GM19395 (cell line): ENCODE measurements around the gene RBM4B.
"Not testable (repeated sequence)": the region's sequence is repeated elsewhere in the genome, so short reads cannot be mapped to it uniquely, and the experiment has no call there.

Source experiments
- ATAC-seq: cut with Tn5 transposase; IDR thresholded peaks from one replicate; pipeline ENCODE4 v1.9.1; 2021; ENCODE audit warnings: mild to moderate bottlenecking, moderate library complexity; ENCODE audit not compliant: unreplicated experiment

The RBM4B gene, protein sequence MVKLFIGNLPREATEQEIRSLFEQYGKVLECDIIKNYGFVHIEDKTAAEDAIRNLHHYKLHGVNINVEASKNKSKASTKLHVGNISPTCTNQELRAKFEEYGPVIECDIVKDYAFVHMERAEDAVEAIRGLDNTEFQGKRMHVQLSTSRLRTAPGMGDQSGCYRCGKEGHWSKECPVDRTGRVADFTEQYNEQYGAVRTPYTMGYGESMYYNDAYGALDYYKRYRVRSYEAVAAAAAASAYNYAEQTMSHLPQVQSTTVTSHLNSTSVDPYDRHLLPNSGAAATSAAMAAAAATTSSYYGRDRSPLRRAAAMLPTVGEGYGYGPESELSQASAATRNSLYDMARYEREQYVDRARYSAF

DNA sequence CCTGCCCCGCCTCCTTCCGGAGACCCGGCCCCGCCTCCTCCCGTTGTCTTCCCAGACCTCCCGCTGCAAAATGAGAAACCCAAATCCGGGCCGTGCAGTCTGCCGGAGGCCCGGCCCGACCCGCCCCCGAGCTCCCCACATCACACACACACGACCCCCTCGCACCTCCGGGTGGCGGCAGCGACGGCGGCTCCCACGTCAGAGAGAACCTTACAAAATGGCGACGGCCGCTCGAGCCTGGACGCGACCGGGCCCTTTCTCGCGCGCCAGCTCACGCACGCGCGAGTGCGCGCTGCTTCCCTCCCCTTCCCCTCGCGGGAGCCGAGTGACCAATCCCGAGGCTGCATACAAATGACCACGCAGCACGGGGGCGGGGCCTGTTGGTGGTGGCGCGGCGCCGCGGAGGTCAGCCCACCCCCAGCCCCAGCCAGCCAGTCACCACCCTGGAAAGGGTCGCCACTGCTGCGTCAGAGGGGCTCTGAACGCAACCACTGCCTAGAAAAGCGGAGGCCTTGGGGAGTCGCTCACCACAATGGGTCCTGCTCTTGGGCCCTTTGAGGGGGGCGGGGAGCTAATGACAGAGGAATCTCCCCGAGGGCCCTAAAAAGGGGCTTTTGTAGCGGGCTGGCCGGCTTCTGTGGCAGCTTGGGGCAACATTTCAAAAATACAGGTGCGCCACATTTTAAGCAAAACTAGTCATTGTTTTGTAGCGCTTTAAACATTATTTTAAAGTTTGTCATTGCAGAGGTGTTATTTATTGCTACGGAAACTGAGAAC is at the start of gene RBM4B:
Gene RBM4B (minus strand): TSS at position 289 of the 777 bp plus-strand sequence. CDS start 808 bp downstream, outside the sequence.
- ATAC-seq: peak; percentile 80

DNA sequence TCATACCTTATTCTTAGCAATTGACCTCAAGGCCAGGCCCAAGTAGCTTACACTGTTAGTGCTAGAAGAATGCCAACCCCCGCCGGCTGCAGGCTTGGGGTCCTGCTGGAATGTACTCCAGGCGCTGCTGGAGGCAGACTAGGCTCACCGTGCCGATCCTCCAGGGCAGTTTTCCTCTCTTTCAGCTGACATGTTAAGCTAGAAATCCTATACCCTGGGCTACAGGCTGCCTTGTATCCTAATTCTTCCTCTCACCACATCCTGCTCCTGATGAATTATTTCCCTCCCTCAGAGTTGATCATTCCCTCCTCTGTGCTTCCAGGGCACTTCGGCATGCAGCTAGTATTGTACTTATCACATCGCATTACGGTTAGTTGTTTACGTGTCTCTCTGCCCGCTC is 48.0 kb upstream of the RBM4B start:
- no peak for ATAC-seq

DNA sequence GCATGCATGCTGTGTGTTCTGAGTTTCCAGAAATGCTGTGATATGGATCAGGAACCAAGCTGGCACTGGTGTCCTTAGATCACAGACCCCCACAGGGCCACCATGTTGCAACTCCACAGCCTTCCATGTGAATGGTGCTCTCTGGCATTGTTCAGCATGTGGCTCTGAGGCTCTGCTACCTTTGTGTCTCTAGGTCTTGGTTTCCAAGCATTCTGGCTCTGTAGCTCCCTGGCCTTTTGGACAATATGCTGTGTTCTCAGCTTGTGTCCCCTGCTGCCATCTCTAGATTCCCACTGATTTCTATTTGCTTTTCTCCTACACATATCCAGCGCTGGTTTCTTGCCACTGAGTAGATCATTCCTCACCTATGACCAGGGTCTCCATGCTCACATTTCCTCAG is 47.4 kb upstream of the RBM4B start:
- no peak for ATAC-seq

DNA sequence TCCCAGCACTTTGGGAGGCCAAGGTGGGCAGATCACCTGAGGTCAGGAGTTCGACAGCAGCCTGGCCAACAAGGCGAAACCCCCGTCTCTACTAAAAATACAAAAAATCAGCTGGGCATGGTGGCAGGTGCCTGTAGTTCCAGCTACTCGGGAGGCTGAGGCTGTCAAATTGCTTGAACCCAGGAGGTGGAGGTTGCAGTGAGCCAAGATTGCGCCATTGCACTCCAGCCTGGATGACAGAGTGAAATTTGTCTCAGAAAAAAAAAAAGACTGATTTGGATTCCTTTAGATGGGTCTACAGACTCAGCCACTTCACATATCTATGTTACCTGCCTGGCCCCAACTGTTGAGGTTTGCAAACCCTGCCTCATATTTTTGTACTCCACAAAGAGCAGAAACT is 46.5 kb upstream of the RBM4B start:
- not testable (repeated sequence) for ATAC-seq

DNA sequence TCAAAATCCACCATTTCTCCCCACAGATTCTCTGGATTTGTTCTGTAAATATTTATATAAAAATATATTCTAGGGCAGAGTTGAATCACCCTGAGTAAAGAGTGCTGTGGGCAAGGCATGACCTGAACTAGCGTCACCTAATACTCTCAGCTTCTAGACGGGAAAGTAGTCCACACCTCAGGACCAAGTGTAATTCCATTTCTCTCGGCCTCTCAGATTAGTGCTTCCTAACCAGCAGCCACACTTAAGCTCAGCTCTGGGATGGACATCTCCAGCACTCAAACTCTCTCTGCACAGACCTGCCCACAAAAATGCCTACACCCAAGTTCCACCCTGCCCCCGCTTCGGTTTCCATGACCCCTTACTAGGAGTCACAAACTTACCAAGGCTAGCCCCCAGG is 46.0 kb upstream of the RBM4B start:
- ATAC-seq: no peak

- ATAC-seq: no peak
Observed at GRCh38 chr11:66722745-66723651, 45.3 kb upstream of the RBM4B start.

- no peak for ATAC-seq
Observed at GRCh38 chr11:66721939-66722338, 44.3 kb upstream of the RBM4B start.

GRCh38 chr11:66720899-66721470 is 43.3 kb upstream of the RBM4B start:
- ATAC-seq: no peak

GRCh38 chr11:66720223-66720898 is 42.7 kb upstream of the RBM4B start:
- no peak for ATAC-seq

GRCh38 chr11:66719111-66719872 is 41.6 kb upstream of the RBM4B start:
- ATAC-seq: no peak

GRCh38 chr11:66718320-66718971 is 40.8 kb upstream of the RBM4B start:
- no peak for ATAC-seq

DNA sequence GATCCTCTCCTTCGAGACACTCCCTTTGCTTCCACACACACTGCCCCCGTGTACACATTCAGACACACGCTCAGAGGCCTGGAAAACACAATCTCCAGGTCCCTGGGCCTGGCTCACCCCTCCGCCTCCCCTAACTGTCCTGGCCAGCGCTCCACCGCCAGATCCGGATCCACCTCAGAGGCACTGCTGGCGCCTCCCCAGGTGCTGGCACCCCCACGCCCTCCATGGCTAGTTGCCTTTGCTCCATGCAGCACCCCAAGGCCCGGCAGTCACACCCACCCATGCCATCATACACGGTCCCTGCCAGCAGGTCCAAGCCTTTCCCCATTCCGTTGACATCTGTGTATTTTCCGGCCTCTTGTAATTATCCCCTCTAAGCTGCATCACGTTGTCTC is 40.2 kb upstream of the RBM4B start:
- no peak for ATAC-seq

GRCh38 chr11:66716996-66717395 is 39.3 kb upstream of the RBM4B start:
- no peak for ATAC-seq

- no peak for ATAC-seq
Observed at GRCh38 chr11:66715346-66716085, 37.8 kb upstream of the RBM4B start.

DNA sequence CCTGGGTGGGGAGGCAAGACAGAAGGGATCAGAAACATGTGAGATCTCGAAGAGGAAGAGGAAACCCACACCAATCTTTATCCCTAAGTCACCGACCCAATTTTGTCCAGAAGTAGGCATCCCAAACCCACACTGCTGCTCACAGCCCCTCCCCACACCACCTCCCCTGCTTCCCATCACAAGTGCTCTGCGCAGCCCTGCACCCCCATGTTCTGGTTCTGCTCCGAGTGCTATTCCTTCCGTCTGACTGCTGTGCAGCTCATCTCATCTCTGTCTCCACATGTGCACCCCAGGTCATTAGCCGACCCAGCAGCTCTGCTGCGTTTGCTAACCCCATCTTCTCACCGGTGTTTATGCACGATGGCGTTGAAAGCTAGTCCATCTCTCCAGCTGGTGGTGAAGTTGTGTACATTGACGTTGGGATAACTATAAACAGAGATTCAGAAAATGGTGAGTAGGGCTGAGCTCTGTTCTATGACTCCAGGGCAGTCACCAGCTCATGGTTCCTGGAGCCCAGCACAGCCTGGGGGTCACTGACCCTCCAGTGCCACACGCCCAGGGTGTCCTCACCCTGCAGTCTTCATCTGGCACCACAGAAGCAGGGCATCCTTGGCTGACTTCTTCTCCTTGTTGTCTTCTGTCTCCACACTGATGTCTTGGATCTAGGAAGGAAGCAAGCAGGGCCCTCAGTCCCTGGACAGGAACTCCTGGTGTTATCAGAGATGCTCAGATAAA is 36.2 kb upstream of the RBM4B start:
- ATAC-seq: no peak

DNA sequence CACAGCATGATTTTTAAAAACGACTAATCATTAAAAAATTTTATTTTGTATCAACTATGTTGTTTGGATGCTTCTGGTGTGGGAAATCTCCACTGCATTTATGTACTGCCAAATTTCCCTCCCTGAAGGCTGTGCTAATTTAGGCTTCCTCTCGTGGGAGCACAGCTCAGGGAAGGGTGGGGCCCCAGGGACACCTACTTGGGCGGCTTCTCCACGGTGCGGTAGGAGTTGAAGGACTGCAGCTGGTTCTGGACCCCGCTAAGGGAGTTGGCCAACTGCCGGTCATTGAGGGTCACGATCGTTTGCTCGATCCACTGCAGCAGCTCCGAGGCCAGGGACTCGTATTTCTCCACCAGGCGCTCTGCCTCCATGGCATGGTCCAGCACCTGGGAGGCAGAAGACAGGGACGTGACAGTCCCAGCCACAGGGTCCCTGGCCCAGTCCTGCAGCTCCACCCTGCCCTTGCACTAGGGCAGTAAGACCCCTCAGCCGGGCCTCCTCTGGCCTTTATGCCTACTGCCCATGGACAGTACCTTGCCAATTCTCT is 32.8 kb upstream of the RBM4B start:
- no peak for ATAC-seq

DNA sequence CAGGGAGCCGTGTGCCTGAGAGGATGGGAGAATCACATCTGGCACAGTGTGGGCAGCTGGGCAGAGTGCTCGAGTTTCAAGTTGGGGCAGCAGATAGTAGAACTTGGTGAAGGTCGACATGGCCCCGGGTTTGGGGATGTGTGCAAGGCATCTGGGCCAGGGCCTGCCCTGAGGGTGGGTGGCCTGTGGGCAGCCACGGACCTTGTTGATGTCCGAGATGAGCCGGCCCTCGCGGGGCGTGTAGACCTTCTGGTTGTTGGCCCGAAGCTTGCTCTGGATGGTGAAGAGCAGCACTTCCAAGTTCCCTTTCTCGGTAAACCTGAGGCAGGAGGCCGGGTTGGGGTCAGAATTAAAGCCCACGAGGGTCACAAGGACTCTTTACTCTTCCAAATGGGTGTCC is 31.0 kb upstream of the RBM4B start:
- ATAC-seq: no peak
